Small intestine (tissue), 7 donors: ENCODE measurements around the gene TMEM74B. TPM values are rescaled to one million over a fixed set of nuclear protein-coding genes. Genes with fewer than 3 reads are reported as not detected.

ENCODE experiments used
- DNase-seq, 2 donors: peaks; one replicate each; pipeline versions ENCODE4 v3.0.0 to v3.0.0-alpha.2; 2013
- FAIRE-seq: peaks from 2 replicates; lab custom pipeline; 2012; peaks lifted over from hg19 to GRCh38; lab: Jason Lieb, UNC
- H3K27ac ChIP-seq, 3 donors: one replicate each; pipeline ENCODE4 v1.5.1; 2013; ENCODE audit warnings: low read length in 2 of 3, mild to moderate bottlenecking in 2 of 3, control low read depth in 1 of 3, inconsistent platforms in 1 of 3, low read depth in 1 of 3, moderate library complexity in 1 of 3
- H3K27me3 ChIP-seq, 3 donors: one replicate each; pipeline ENCODE4 v1.6.1; 2013; ENCODE audit warnings: low read length in 3 of 3, inconsistent platforms in 1 of 3; ENCODE audit not compliant: control insufficient read depth in 3 of 3, insufficient read depth in 3 of 3
- H3K36me3 ChIP-seq, 3 donors: one replicate each; pipeline ENCODE4 v1.6.1; 2013; ENCODE audit warnings: low read length in 3 of 3, inconsistent platforms in 1 of 3, low read depth in 1 of 3, mild to moderate bottlenecking in 1 of 3, moderate library complexity in 1 of 3; ENCODE audit not compliant: control insufficient read depth in 3 of 3, insufficient read depth in 2 of 3
- H3K4me1 ChIP-seq, 3 donors: one replicate each; pipeline ENCODE4 v1.6.1; 2013; ENCODE audit warnings: low read length in 2 of 3, inconsistent platforms in 1 of 3, low read depth in 1 of 3, mild to moderate bottlenecking in 1 of 3, moderate library complexity in 1 of 3; ENCODE audit not compliant: control insufficient read depth in 3 of 3, insufficient read depth in 2 of 3
- H3K4me3 ChIP-seq, 3 donors: one replicate each; pipeline ENCODE4 v1.5.1; 2013; ENCODE audit warnings: low read length in 3 of 3, control low read depth in 1 of 3, inconsistent platforms in 1 of 3, low read depth in 1 of 3, mild to moderate bottlenecking in 1 of 3, moderate library complexity in 1 of 3
- H3K9me3 ChIP-seq, 2 donors: one replicate each; pipeline ENCODE4 v1.6.1; 2013; ENCODE audit warnings: low read depth in 1 of 2, low read length in 1 of 2; ENCODE audit not compliant: control insufficient read depth in 2 of 2, insufficient read depth in 1 of 2
- WGBS, 3 donors: extraction: QIAGEN DNeasy Blood & Tissue Kit; methylation state at CpG; one replicate each; pipeline ENCODE4 v1.1.7; 2013; 5-methylcytosine and 5-hydroxymethylcytosine counted together
- polyA plus RNA-seq, 4 donors: library from polyadenylated mRNA; stranded (reverse) in 3 of 4; unstranded in 1 of 4; fragments of 200-250 nt in 3 of 4; fragments of 120-200 nt in 1 of 4; gene quantifications; one replicate each; pipeline versions ENCODE4 v1.2.1 to v1.2.3, GENCODE V29; 2013
- donor health status: healthy with polysubstance abuse.
- donor health status: control.
- donor health status: control.
- donor health status: Bipolar disorder and iron deficiency.
- donor health status: healthy.

The TMEM74B gene
- polyA plus RNA-seq, 4 donors = 10.5 to 68.7 (median 36.1) TPM

- no peak overlapping the region for H3K4me3 ChIP-seq
- H3K9me3 ChIP-seq = no peaks in the 10 kb centered on the region
- no peak for DNase-seq
- WGBS, 3 donors = 79 to 86% (median 83%) methylated on average over 10 of the region's 10 CpGs
- H3K27ac ChIP-seq = no peak overlapping the region
- H3K36me3 ChIP-seq = peaks cover 7 to 32% (median 20%) of the 10 kb centered on the region in 3 donors
- H3K4me1 ChIP-seq = no peaks in the 10 kb centered on the region
- no peaks in the 10 kb centered on the region for H3K27me3 ChIP-seq
- FAIRE-seq = no peak
These were observed 40.2 kb downstream of the TMEM74B start for GRCh38 chr20:1144401-1145172.

- WGBS, 3 donors = 71 to 83% (median 79%) methylated on average over 4 of the region's 4 CpGs
- no peak overlapping the region for H3K27ac ChIP-seq
- H3K9me3 ChIP-seq = peaks cover 0 to under 1% of the 10 kb centered on the region in 2 donors
- H3K4me1 ChIP-seq = no peaks in the 10 kb centered on the region
- FAIRE-seq (no peak), DNase-seq (no peak)
- H3K4me3 ChIP-seq = no peak overlapping the region
- H3K27me3 ChIP-seq = no peaks in the 10 kb centered on the region
- H3K36me3 ChIP-seq = peaks cover 14 to 33% (median 18%) of the 10 kb centered on the region in 3 donors
These were observed 47.5 kb downstream of the TMEM74B start for GRCh38 chr20:1137236-1137635.

GRCh38 chr20:1134836-1135235 is 49.9 kb downstream of the TMEM74B start:
- no peak overlapping the region for H3K4me3 ChIP-seq

GRCh38 chr20:1134355-1134754 is 50.4 kb downstream of the TMEM74B start:
- Histone ChIP-seq H3K4me3 (no peak overlapping the region), H3K9me3 (peaks cover 0 to 2% of the 10 kb centered on the region in 2 donors), H3K4me1 (no peaks in the 10 kb centered on the region), H3K27me3 (no peaks in the 10 kb centered on the region), H3K27ac (no peak overlapping the region), H3K36me3 (peaks cover 24 to 44% (median 30%) of the 10 kb centered on the region in 3 donors)
- DNase-seq (no peak), FAIRE-seq (no peak)
- WGBS, 3 donors = 79 to 97% (median 88%) methylated on average over 2 of the region's 2 CpGs

More at GRCh38 chr20:1134836-1135235, 49.9 kb downstream of the TMEM74B start:
- DNase-seq (no peak), FAIRE-seq (no peak)
- 92 to 97% (median 93%) methylated on average over 12 of the region's 12 CpGs for WGBS, 3 donors
- Histone ChIP-seq H3K9me3 (peaks cover 0 to 2% of the 10 kb centered on the region in 2 donors), H3K27me3 (no peaks in the 10 kb centered on the region), H3K27ac (no peak overlapping the region), H3K4me1 (no peaks in the 10 kb centered on the region), H3K36me3 (peaks cover 24 to 43% (median 25%) of the 10 kb centered on the region in 3 donors)

- H3K4me1 ChIP-seq = no peaks in the 10 kb centered on the region
- WGBS, 3 donors = 96 to 97% (median 96%) methylated on average over 3 of the region's 3 CpGs
- DNase-seq (no peak), FAIRE-seq (no peak)
- no peak overlapping the region for H3K4me3 ChIP-seq
- peaks cover 35 to 49% (median 37%) of the 10 kb centered on the region in 3 donors for H3K36me3 ChIP-seq
- no peaks in the 10 kb centered on the region for H3K27me3 ChIP-seq
- peaks cover 0 to 2% of the 10 kb centered on the region in 2 donors for H3K9me3 ChIP-seq
- H3K27ac ChIP-seq = no peak overlapping the region
These were observed 53.4 kb downstream of the TMEM74B start for GRCh38 chr20:1131354-1131753.

GRCh38 chr20:1130847-1131246 is 53.9 kb downstream of the TMEM74B start:
- Histone ChIP-seq H3K27ac (no peak overlapping the region), H3K36me3 (peaks cover 35 to 47% (median 38%) of the 10 kb centered on the region in 3 donors), H3K27me3 (no peaks in the 10 kb centered on the region), H3K4me3 (no peak overlapping the region), H3K9me3 (peaks cover 0 to 2% of the 10 kb centered on the region in 2 donors), H3K4me1 (no peaks in the 10 kb centered on the region)
- DNase-seq = no peak
- 75 to 98% (median 83%) methylated on average over 5 of the region's 5 CpGs for WGBS, 3 donors
- no peak for FAIRE-seq

Other genes starting within 250 kb of the TMEM74B start
- gene RSPO4, start 182.7 kb downstream of the TMEM74B start, polyA plus RNA-seq = under 1 TPM in 2 of 4 donors, not detected in 2; 0.19 to 0.31 TPM
- gene PSMF1, start 66.4 kb downstream of the TMEM74B start, polyA plus RNA-seq = 100 to 1,000 TPM in 1 of 4 donors, 10 to 100 TPM in 3; 43.6 to 118 (median 62.7) TPM
- gene C20orf202, start 18.5 kb upstream of the TMEM74B start, polyA plus RNA-seq = 1 to 10 TPM in 1 of 4 donors, under 1 TPM in 2, not detected in 1; 0.67 to 5.3 (median 0.81) TPM
- not detected for gene RAD21L1, start 41.1 kb upstream of the TMEM74B start, polyA plus RNA-seq
- 1 to 10 TPM in 1 of 4 donors, under 1 TPM in 3; 0.45 to 3.2 (median 0.73) TPM for gene SNPH, start 81.3 kb upstream of the TMEM74B start, polyA plus RNA-seq
- 100 to 1,000 TPM in 3 of 4 donors, 10 to 100 TPM in 1; 94.4 to 724 (median 292) TPM for gene SDCBP2, start 144.2 kb upstream of the TMEM74B start, polyA plus RNA-seq
- 100 to 1,000 TPM; 146 to 315 (median 208) TPM for gene FKBP1A, start 208.1 kb upstream of the TMEM74B start, polyA plus RNA-seq